GM10248 (cell line): ENCODE results near the gene IMMP2L.

Experiments
- CTCF ChIA-PET: fragments of 300-600 bp; sonication (Branson Sonifier 250); formaldehyde crosslinking; extraction: SDS; loops from one replicate; lab custom pipeline; 2021; ENCODE audit warnings: antibody characterized with exemption; lab: Yijun Ruan, JAX
- POLR2A ChIA-PET: fragments of 350-650 bp; sonication (Branson Sonifier 250); formaldehyde crosslinking; extraction: SDS; loops from one replicate; lab custom pipeline; 2020; ENCODE audit warnings: antibody characterized with exemption; lab: Yijun Ruan, JAX
- DNase-seq: peaks from one replicate; pipeline ENCODE4 v3.0.0; 2012; ENCODE audit errors: extremely low spot score
- CTCF ChIP-seq: IDR thresholded peaks from 2 replicates; pipeline ENCODE4 v1.5.1; 2012; ENCODE audit warnings: mild to moderate bottlenecking, low read depth; ENCODE audit errors: extremely low read depth, missing control alignments, control extremely low read depth

The IMMP2L gene

GRCh38 chr7:110962374-110962773, 599.9 kb downstream of the IMMP2L start:
- POLR2A ChIA-PET: no interaction called here
- no peak for DNase-seq
- TF ChIP-seq CTCF: no peak

GRCh38 chr7:110960811-110961210, 601.5 kb downstream of the IMMP2L start:
- ChIA-PET POLR2A (no interaction called here), CTCF (interaction anchor here (1.2 kb wide), 1 partner anchor 9 kb away, joined by 3 read pairs; no protein-coding TSS in a partner anchor)
- DNase-seq: no peak
- TF ChIP-seq CTCF: no peak

More at GRCh38 chr7:110962374-110962773, 599.9 kb downstream of the IMMP2L start:
- CTCF ChIA-PET: no interaction called here

- no peak for TF ChIP-seq CTCF
- ChIA-PET POLR2A (no interaction called here), CTCF (interaction anchor here (0.9 to 1.1 kb wide), 2 partner anchors 10 to 21 kb away, joined by 3 read pairs; no protein-coding TSS in a partner anchor)
- DNase-seq: no peak
Measured at GRCh38 chr7:110948280-110948679, 614.0 kb downstream of the IMMP2L start.

- ChIA-PET POLR2A (no interaction called here), CTCF (no interaction called here)
- TF ChIP-seq CTCF: no peak
Measured at GRCh38 chr7:110947408-110947807, 614.9 kb downstream of the IMMP2L start.

GRCh38 chr7:110944966-110945644, 617.2 kb downstream of the IMMP2L start:
- POLR2A ChIA-PET: no interaction called here
- DNase-seq: no peak

More at GRCh38 chr7:110947408-110947807, 614.9 kb downstream of the IMMP2L start:
- no peak for DNase-seq

GRCh38 chr7:110944448-110944847, 617.8 kb downstream of the IMMP2L start:
- POLR2A ChIA-PET: no interaction called here
- no peak for TF ChIP-seq CTCF
- no peak for DNase-seq
- CTCF ChIA-PET: no interaction called here

More at GRCh38 chr7:110944966-110945644, 617.2 kb downstream of the IMMP2L start:
- CTCF ChIA-PET: no interaction called here
- TF ChIP-seq CTCF: no peak
